Panc1 (cell line): Measurements from ENCODE around the gene TEX261. TPM values are rescaled to one million over a fixed set of nuclear protein-coding genes. Genes with fewer than 3 reads are reported as not detected.

Source experiments
- ATAC-seq: fragments of 200-7000 bp; cut with Tn5 transposase; 2 replicates; pipeline ENCODE4 v1.9.1; 2020; ENCODE audit warnings: mild to moderate bottlenecking, moderate library complexity
- BruUV-seq: library from RNA; stranded (reverse); fragments of 400-500 nt; replicated peaks from 2 replicates; lab custom pipeline; 2021; lab: Mats Ljungman, UMichigan
- CTCF ChIA-PET: fragments of 300-600 bp; sonication (Branson Sonifier 250); formaldehyde crosslinking; loops from one replicate; lab custom pipeline; 2022; ENCODE audit warnings: antibody characterized with exemption; lab: Charles Lee
- POLR2A ChIA-PET: fragments of 300-600 bp; sonication (Branson Sonifier 250); formaldehyde crosslinking; loops from one replicate; lab custom pipeline; 2022; ENCODE audit warnings: antibody characterized with exemption; lab: Charles Lee
- DNase-seq: peaks from one replicate; pipeline ENCODE4 v3.0.0-alpha.2; 2010; ENCODE audit warnings: low read depth, low spot score
- H3K27ac ChIP-seq: 2 replicates; pipeline ENCODE4 v1.5.1; 2011; ENCODE audit warnings: mild to moderate bottlenecking, low read length, inconsistent platforms
- H3K27me3 ChIP-seq: fragments of 200-500 bp; sonication (Bioruptor generic); 2 replicates; pipeline ENCODE4 v1.6.0; 2014; ENCODE audit warnings: low read length, inconsistent platforms; ENCODE audit not compliant: control insufficient read depth, insufficient read depth
- H3K36me3 ChIP-seq: fragments of 200-500 bp; sonication (Bioruptor generic); 2 replicates; pipeline ENCODE4 v1.5.1; 2014; ENCODE audit warnings: inconsistent platforms, mild to moderate bottlenecking, low read length, moderate library complexity; ENCODE audit not compliant: control insufficient read depth, insufficient read depth
- H3K4me1 ChIP-seq: 2 replicates; pipeline ENCODE4 v1.5.1; 2011; ENCODE audit warnings: inconsistent platforms, mild to moderate bottlenecking, low read length, moderate library complexity; ENCODE audit not compliant: control insufficient read depth, insufficient read depth
- H3K4me3 ChIP-seq, 2 experiments: 2 replicates each; pipeline ENCODE4 v1.5.1; 2011 to 2012; ENCODE audit warnings: low read depth in 2 of 2, low read length in 2 of 2, mild to moderate bottlenecking in 2 of 2, inconsistent platforms in 1 of 2, moderate library complexity in 1 of 2
- H3K9me3 ChIP-seq: fragments of 200-500 bp; sonication (Bioruptor generic); 2 replicates; pipeline ENCODE4 v1.5.1; 2014; ENCODE audit warnings: low read depth, mild to moderate bottlenecking, inconsistent platforms, low read length, moderate library complexity; ENCODE audit not compliant: control insufficient read depth, insufficient read depth
- POLR2AphosphoS5 ChIP-seq: IDR thresholded peaks from 2 replicates; pipeline ENCODE4 v1.6.1; 2012; ENCODE audit warnings: mild to moderate bottlenecking, low read depth, low read length, moderate library complexity
- SIN3A ChIP-seq: IDR thresholded peaks from 2 replicates; pipeline ENCODE4 v1.6.1; 2012; ENCODE audit warnings: low read depth, mild to moderate bottlenecking, low read length, moderate library complexity, borderline replicate concordance; ENCODE audit not compliant: insufficient read depth
- TCF7L2 ChIP-seq: IDR thresholded peaks from 2 replicates; pipeline ENCODE4 v1.6.1; 2011; ENCODE audit warnings: mild to moderate bottlenecking, low read depth, low read length, inconsistent platforms
- in situ Hi-C: cut with HindIII; loops from 2 replicates; pipeline ENCODE4 v1.10.0; 2016; ENCODE audit warnings: low sequenced_read_pairs, low pct_unique_long_range_greater_than_20kb
- intact Hi-C: fragments of 100-400 bp; cut with micrococcal nuclease; formaldehyde crosslinking; loops from one replicate; pipeline ENCODE4 v1.10.0; 2022; ENCODE audit not compliant: unreplicated experiment
- total RNA-seq: library from RNA; stranded (reverse); gene quantifications from one replicate; pipeline ENCODE4 v1.2.1, GENCODE V29; 2021; ENCODE audit not compliant: unreplicated experiment
- TF ChIP-seq, protein P1 (sequence below): fragments of 450-650 bp; IDR thresholded peaks from 2 replicates; pipeline ENCODE4 v1.5.1; 2017; ENCODE audit warnings: mild to moderate bottlenecking
- TF ChIP-seq, protein P2 (sequence below), 2 experiments: IDR thresholded peaks; 2 replicates each; pipeline ENCODE4 v1.6.1; 2011 to 2012; ENCODE audit warnings: low read depth in 2 of 2, control low read depth in 1 of 2, low read length in 1 of 2, mild to moderate bottlenecking in 1 of 2, moderate library complexity in 1 of 2; ENCODE audit not compliant: insufficient read depth in 1 of 2

Gene TEX261
- total RNA-seq, 1 experiment from 2014 or later, result 64.9 TPM

DNA sequence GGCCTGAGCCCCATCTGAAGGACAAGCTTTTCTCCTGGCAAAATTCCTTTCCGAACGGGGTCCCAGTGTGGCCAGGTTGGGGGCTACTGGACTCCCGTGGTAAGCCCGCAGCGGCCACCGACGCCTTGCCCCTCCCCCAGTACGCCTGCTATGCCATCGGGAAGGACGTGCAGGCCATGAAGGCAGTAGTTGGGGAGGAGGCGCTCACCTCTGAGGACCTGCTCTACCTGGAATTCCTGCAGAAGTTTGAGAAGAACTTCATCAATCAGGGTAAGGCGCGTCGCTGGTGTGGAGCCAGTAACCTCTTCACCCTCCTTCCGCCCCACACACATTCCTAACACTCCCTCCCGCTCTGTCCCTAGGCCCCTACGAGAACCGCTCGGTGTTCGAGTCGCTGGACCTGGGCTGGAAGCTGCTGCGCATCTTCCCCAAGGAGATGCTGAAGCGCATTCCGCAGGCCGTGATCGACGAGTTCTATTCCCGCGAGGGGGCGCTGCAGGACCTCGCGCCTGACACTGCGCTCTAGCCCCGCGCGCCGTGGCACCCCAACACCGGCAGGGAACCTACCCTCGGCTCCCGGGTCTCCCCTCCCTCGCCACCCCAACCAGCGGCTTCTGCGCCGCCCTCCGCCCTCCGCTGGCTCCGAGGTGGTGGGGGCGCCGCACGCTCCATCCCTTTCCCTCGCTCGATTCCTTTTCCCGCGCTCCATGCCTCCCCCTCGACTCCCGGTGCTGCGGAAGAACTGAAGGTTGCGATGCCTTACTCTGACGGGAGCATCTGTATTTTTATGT lies 29.9 kb downstream of the TEX261 start:
- no TSS peak for BruUV-seq
- in situ Hi-C loops, result no loop called here
- Histone ChIP-seq H3K27ac (no peak overlapping the region), H3K36me3 (no peaks in the 10 kb centered on the region), H3K4me1 (no peaks in the 10 kb centered on the region), H3K9me3 (no peaks in the 10 kb centered on the region), H3K27me3 (no peaks in the 10 kb centered on the region; the same call in none of the 2 replicates), H3K4me3 (peak overlapping the region; percentile 35 to 39)
- ChIA-PET CTCF (interaction anchor here (0.5 to 0.8 kb wide), 5 partner anchors 8 to 93 kb away, joined by 3 read pairs; partner anchors contain the start of gene ATP6V1B1), POLR2A (no interaction called here)
- intact Hi-C loops, result no loop called here
- no peak for TF ChIP-seq SIN3A
- TF ChIP-seq POLR2AphosphoS5, result no peak
- no peak for TF ChIP-seq TCF7L2
- TF ChIP-seq, protein P1, sequence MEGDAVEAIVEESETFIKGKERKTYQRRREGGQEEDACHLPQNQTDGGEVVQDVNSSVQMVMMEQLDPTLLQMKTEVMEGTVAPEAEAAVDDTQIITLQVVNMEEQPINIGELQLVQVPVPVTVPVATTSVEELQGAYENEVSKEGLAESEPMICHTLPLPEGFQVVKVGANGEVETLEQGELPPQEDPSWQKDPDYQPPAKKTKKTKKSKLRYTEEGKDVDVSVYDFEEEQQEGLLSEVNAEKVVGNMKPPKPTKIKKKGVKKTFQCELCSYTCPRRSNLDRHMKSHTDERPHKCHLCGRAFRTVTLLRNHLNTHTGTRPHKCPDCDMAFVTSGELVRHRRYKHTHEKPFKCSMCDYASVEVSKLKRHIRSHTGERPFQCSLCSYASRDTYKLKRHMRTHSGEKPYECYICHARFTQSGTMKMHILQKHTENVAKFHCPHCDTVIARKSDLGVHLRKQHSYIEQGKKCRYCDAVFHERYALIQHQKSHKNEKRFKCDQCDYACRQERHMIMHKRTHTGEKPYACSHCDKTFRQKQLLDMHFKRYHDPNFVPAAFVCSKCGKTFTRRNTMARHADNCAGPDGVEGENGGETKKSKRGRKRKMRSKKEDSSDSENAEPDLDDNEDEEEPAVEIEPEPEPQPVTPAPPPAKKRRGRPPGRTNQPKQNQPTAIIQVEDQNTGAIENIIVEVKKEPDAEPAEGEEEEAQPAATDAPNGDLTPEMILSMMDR, result peak; percentile 96
- ATAC-seq (peak; percentile 89), DNase-seq (no peak)

DNA sequence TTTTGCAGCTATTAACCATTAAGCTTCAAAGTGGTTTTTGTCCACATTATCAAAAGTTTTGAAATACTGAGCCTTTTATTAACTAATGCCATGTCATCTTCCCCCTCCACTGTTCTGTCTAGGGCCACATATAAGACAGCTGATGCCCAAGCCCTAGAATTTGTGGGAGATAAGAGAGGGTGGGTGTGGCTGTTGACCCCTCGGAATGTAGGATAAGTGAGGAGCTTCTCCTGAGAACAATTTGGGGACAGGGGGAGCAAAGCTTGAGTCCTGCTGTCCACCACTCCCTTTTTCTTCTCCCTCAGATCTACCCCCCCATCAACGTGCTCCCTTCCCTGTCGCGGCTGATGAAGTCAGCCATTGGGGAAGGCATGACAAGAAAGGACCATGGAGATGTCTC lies 30.5 kb downstream of the TEX261 start:
- ChIA-PET POLR2A (no interaction called here), CTCF (interaction anchor here (0.6 to 0.8 kb wide), 3 partner anchors 9 to 28 kb away, joined by 3 read pairs; partner anchors contain the start of gene ATP6V1B1)
- Histone ChIP-seq H3K36me3 (no peaks in the 10 kb centered on the region), H3K9me3 (no peaks in the 10 kb centered on the region), H3K27me3 (no peaks in the 10 kb centered on the region; the same call in none of the 2 replicates), H3K4me1 (no peaks in the 10 kb centered on the region), H3K4me3 (no peak overlapping the region), H3K27ac (no peak overlapping the region)
- no TSS peak for BruUV-seq
- intact Hi-C loops (no loop called here), in situ Hi-C loops (no loop called here)
- no peak for TF ChIP-seq TCF7L2
- TF ChIP-seq SIN3A, result no peak
- no peak for TF ChIP-seq POLR2AphosphoS5
- TF ChIP-seq, protein P2, sequence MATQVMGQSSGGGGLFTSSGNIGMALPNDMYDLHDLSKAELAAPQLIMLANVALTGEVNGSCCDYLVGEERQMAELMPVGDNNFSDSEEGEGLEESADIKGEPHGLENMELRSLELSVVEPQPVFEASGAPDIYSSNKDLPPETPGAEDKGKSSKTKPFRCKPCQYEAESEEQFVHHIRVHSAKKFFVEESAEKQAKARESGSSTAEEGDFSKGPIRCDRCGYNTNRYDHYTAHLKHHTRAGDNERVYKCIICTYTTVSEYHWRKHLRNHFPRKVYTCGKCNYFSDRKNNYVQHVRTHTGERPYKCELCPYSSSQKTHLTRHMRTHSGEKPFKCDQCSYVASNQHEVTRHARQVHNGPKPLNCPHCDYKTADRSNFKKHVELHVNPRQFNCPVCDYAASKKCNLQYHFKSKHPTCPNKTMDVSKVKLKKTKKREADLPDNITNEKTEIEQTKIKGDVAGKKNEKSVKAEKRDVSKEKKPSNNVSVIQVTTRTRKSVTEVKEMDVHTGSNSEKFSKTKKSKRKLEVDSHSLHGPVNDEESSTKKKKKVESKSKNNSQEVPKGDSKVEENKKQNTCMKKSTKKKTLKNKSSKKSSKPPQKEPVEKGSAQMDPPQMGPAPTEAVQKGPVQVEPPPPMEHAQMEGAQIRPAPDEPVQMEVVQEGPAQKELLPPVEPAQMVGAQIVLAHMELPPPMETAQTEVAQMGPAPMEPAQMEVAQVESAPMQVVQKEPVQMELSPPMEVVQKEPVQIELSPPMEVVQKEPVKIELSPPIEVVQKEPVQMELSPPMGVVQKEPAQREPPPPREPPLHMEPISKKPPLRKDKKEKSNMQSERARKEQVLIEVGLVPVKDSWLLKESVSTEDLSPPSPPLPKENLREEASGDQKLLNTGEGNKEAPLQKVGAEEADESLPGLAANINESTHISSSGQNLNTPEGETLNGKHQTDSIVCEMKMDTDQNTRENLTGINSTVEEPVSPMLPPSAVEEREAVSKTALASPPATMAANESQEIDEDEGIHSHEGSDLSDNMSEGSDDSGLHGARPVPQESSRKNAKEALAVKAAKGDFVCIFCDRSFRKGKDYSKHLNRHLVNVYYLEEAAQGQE (IDR thresholded peaks at IDR 0.05; ENCODE audit: insufficient read depth in 1 of 2, low read depth in 2 of 2, low read length in 1 of 2), result no peak
- TF ChIP-seq, protein P1, result no peak
- DNase-seq (no peak), ATAC-seq (no peak)
